GM12891 (cell line): ENCODE measurements around the gene NXPE3.
A peak's percentile ranks its signal among the peaks of the same experiment; 100 is the strongest.

Source experiments
- DNase-seq: peaks from one replicate; pipeline ENCODE4 v3.0.0; 2011; ENCODE audit warnings: low spot score; ENCODE audit not compliant: insufficient read length
- FAIRE-seq: peaks from 2 replicates; lab custom pipeline; 2011; peaks lifted over from hg19 to GRCh38; lab: Jason Lieb, UNC
- PAX5 ChIP-seq: IDR thresholded peaks from 2 replicates; pipeline ENCODE4 v1.6.1; 2011; ENCODE audit warnings: low read length, moderate library complexity, mild to moderate bottlenecking; ENCODE audit not compliant: insufficient read depth, severe bottlenecking
- POLR2A ChIP-seq: IDR thresholded peaks from 2 replicates; pipeline ENCODE4 v1.6.1; 2011; ENCODE audit warnings: low read depth, low read length, control low read depth
- POLR2AphosphoS5 ChIP-seq: IDR thresholded peaks from 2 replicates; pipeline ENCODE4 v1.6.1; 2011; ENCODE audit warnings: low read depth, low read length, control low read depth
- POU2F2 ChIP-seq: IDR thresholded peaks from 2 replicates; pipeline ENCODE4 v1.6.1; 2011; ENCODE audit warnings: low read depth, mild to moderate bottlenecking, control low read depth, low read length, moderate library complexity
- SPI1 ChIP-seq: IDR thresholded peaks from 2 replicates; pipeline ENCODE4 v1.6.1; 2011; ENCODE audit warnings: low read depth, low read length, control low read depth
- TAF1 ChIP-seq: IDR thresholded peaks from 2 replicates; pipeline ENCODE4 v1.6.1; 2011; ENCODE audit warnings: low read depth, low read length, control low read depth

Gene NXPE3

DNA sequence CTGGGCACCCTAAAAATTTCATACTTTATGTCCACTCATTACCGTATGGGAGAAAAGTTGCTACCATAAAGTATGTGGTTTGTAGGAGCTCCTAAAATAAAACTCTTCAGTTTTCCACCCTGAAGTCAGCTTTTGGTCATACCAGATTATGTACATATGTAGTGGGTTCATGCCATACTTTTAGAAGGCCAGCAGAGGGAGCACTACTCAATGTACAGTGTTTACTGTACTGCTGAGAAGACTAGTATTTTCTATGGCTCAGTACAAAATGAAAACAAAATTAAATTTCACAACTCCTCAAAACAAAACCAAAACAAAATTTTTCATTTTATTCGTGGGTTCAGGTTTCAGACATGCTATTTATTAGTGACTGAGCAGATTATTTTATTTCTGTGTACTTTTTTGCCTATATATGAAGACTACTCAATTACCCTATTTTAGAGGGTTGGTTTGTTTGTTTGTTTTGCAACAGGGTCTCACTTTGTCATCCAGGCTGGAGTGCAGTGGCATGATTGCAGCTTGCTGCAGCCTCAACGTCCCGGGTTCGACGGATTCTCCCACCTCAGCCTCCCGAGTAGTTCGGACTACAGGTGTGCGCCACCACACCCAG lies 24.3 kb downstream of the NXPE3 start:
- FAIRE-seq (peak; percentile 95), DNase-seq (no peak)
- no peak for TF ChIP-seq PAX5
- no peak for TF ChIP-seq POU2F2
- TF ChIP-seq SPI1: no peak
- TF ChIP-seq POLR2A: no peak
- TF ChIP-seq TAF1: no peak
- TF ChIP-seq POLR2AphosphoS5: no peak

DNA sequence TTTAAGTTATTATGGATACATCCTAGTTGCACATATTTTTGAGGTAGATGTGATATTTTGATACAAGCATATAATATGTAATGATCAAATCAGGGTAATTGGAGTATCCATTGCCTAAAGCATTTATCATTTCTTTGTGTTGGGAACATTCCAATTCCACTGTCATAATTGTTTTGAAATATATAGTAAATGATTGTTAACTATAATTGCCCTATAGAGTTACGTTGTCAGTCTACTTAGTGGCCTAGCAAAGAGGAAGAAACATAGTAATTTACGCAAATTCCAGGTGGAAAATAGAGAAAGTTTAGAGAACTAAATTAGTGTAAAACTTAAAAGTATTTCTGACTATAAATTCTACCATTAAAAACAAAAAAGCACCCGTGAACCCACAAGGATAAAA lies 24.9 kb downstream of the NXPE3 start:
- FAIRE-seq: no peak
- TF ChIP-seq POLR2A (no peak), PAX5 (no peak), TAF1 (no peak), POU2F2 (no peak), POLR2AphosphoS5 (no peak), SPI1 (no peak)
- no peak for DNase-seq

DNA sequence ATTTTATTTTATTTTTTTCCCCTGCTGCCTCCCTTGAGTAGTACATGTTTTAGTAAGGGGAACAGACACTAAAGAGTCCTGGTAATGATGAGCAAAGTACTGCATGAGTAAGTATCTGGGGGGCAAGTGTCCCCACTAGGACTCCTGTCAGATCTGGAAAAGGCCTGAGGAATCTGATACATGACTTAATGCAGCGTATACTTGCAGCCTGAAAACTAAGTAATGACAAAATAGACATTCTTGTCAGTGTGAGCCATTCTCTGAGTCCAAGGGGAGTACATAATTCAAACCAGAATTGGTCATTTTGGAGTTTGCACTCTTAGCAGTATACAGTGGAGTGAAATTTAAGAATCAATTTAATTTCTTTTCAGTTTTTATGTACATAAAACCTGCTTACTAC lies 27.5 kb downstream of the NXPE3 start:
- TF ChIP-seq POLR2AphosphoS5 (no peak), POU2F2 (no peak), SPI1 (no peak)

DNA sequence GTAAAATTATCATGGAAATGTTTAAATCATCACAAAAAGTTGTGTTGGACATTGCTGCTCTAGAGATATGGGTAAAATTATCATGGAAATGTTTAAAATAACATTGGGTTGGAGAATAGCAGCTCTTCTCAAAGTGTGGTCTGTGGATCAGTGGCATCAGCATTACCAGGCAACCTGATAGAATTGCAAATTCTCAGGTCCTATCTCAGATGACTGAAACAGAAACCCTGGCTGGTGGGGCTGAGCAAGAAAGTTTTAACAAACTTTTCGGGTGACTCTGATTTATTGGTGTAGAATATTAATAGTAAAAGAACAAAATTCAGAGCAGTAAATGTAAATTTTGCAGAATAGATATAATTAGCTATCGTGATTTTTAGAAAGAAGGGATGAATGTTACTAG lies 28.9 kb downstream of the NXPE3 start:
- no peak for DNase-seq
- TF ChIP-seq POU2F2: no peak
- no peak for TF ChIP-seq SPI1
- no peak for TF ChIP-seq PAX5
- no peak for TF ChIP-seq POLR2A
- TF ChIP-seq TAF1: no peak
- FAIRE-seq: peak; percentile 82

More for the DNA sequence above, 27.5 kb downstream of the NXPE3 start:
- DNase-seq (no peak), FAIRE-seq (no peak)

DNA sequence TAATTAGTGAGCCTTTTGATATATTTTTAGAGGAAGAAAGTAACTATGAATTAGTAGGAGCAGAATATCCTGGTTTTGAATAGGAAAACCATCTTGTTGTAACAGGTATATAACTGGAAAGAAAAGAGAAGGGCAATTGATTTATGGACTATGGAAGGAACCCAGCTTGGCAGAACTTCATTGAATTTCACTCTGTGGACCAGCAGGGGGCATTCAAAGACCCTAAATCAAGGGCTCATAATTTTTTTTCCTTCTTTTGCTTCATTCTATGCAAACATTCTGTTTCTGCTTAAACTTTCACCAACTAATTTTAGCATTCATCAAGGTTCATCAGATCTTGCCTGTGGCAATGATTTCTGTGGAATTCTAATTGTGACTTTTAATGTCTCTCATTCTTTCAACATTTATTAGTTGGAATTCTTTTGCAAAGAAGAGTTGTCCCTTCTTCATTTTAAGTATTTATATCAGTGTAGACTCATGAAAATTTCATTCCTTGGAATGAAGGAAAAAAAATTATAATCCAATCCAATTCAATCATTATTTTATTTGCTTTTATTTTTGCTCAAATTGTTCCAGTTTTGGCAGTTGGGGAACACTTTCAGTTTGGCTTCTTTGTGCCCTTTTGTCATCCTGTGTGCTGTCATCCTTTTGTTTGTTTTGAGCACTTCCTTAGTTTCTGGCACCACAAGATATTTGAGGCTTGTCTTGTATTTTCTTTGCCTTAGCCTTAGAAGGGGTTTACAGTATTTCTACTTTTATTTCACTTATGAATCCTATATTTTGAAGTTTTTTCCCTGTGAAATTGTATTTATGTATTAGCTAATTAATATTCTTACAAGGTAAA lies 30.4 kb downstream of the NXPE3 start:
- FAIRE-seq: peak; percentile 33
- DNase-seq: no peak
- TF ChIP-seq POLR2AphosphoS5 (no peak), SPI1 (peak; percentile 50), PAX5 (no peak)

DNA sequence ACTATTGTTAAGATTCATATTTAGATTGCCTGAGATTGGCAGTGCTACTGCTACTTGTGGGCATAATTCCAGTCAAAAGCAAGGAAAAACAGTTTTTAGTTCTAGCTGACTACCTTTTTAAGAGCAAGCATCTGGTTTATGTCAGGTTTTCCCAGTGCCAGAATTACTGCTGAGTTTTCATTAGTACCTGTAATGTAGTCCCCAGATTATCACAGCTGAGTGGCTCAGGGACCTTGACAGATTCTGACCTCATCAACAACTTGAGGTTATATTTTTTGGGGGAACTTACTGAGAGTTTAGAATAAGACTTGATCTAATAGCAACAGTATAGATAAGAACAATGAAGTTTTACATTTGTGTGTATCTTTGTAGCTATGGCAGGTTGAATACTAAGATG lies 31.0 kb downstream of the NXPE3 start:
- TF ChIP-seq PAX5 (no peak), TAF1 (no peak)
- DNase-seq: no peak
- no peak for FAIRE-seq

DNA sequence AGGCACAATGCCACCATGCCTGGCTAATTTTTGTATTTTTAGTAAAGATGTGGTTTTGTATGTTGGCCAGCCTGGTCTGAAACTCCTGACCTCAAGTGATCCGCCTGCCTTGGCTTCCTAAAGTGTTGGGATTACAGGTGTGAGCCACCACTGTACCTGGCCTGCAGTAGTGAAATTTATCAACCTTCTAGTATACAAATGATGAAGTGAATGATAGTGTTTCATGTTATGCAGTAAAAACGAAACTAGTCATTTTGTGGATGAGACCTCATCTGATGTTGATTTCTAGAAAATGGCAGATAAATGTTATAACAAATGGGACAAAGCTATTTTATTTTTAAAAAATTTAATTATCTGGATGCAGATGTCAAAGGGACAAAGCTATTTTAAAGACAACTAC lies 32.9 kb downstream of the NXPE3 start:
- FAIRE-seq (peak; percentile 67), DNase-seq (no peak)
- TF ChIP-seq TAF1 (no peak), SPI1 (no peak), PAX5 (no peak), POLR2A (no peak), POU2F2 (no peak), POLR2AphosphoS5 (no peak)

DNA sequence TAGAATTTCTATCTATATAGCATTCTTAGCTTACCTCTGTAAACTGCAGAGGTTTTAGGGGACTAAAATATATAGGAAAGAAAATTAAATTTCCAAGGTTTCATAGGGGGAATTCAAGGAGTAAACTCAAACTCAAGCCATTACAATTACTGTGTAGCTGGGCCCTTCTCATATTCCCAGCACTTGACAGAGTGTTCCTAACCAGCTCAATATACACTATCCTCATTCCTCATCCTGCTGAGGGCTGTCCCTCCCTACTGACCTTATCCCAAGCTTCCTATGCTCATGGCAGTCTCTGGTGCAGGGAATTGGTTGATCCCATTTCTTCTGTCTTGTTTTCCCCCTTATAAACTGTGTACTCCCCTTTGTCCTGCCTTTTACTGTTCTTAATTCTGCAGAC lies 33.9 kb downstream of the NXPE3 start:
- no peak for FAIRE-seq
- no peak for DNase-seq
- TF ChIP-seq POLR2A (no peak), PAX5 (no peak), SPI1 (no peak)

DNA sequence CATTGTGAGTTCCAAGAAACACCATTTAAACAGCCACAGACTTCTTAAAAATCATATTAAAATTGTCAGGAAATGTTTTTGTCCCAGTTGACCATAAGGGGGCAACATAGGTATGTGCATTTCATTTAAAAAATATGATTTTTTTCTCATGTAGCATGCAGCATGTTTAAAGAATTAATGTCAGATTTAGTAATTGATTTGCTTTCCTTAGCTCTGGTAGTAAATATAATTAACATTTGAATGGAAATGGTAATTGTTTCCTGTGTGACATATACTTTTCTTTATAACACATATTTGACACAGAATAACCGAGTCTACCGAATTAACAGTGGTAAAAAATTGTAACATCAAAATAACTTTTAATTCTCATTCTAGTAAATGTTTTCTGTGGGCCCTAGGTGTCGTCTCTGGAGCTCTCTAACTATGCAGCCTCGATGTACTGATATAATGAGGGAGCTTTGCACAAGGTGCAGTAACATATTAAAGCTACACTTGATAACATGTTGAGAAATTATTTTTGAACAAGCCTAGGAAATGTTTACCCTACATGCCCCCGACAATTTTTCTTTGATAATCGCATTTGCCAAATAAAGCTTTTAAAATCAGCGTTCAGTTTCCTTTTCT lies 34.9 kb downstream of the NXPE3 start:
- FAIRE-seq (no peak), DNase-seq (no peak)
- TF ChIP-seq POLR2AphosphoS5 (no peak), PAX5 (no peak), SPI1 (no peak), POLR2A (no peak)

DNA sequence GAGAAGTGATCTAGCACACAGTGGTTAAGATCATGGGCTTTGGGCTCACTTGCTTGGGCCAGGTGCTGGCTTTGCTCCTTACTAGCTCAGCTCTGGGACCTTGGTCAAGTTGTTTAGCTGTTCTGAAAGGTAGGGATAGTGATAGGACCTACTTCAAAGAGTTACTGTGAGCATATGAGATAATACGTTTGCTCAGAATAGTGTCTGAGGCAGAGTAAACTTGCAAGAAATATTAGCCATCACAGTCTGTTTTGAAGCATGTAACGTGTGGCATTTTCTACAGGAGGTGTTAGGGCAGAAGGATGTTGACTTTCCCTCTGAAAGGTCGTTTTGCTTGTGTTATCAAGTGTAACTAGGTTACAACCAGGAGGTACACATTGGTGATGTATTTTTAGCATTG lies 35.8 kb downstream of the NXPE3 start:
- FAIRE-seq (peak; percentile 88), DNase-seq (no peak)
- no peak for TF ChIP-seq TAF1
- TF ChIP-seq PAX5: no peak
- no peak for TF ChIP-seq POLR2AphosphoS5
- no peak for TF ChIP-seq SPI1
- no peak for TF ChIP-seq POU2F2
- TF ChIP-seq POLR2A: no peak
